K562 (cell line): ENCODE measurements around the gene TRMT2A. TPM values are rescaled to one million over a fixed set of nuclear protein-coding genes. Genes with fewer than 3 reads are reported as not detected.
A peak's percentile ranks its signal among the peaks of the same experiment; 100 is the strongest.

Experiments used
- DMBX1 ChIP-seq: fragments of 250-450 bp; sonication (Bioruptor Pico); IDR thresholded peaks from 2 replicates; pipeline ENCODE4 v1.8.0; 2022; ENCODE audit warnings: inconsistent platforms, mild to moderate bottlenecking, moderate library complexity, borderline replicate concordance
- ELF1 ChIP-seq: fragments of 200-800 bp; sonication (Bioruptor generic); IDR thresholded peaks from 2 replicates; pipeline ENCODE4 v1.6.1; 2016; ENCODE audit warnings: missing genetic modification characterization, missing compliant biosample characterization
- ETS1 ChIP-seq: conservative IDR thresholded peaks from 2 replicates; pipeline ENCODE4 v1.6.1; 2011; ENCODE audit warnings: low read depth, mild to moderate bottlenecking, low read length; ENCODE audit not compliant: control insufficient read depth
- HNRNPH1 ChIP-seq: fragments of 200-400 bp; formaldehyde crosslinking; optimal IDR thresholded peaks from 2 replicates; pipeline ENCODE3; 2017; ENCODE audit warnings: low read depth, mild to moderate bottlenecking, low read length, moderate library complexity
- KLF13 ChIP-seq: fragments of 450-650 bp; IDR thresholded peaks from 2 replicates; pipeline ENCODE4 v1.6.1; 2016; ENCODE audit warnings: missing genetic modification characterization, low read depth, mild to moderate bottlenecking, missing compliant biosample characterization, moderate library complexity, borderline replicate concordance
- LARP7 ChIP-seq: fragments of 450-650 bp; IDR thresholded peaks from 2 replicates; pipeline ENCODE4 v1.6.1; 2016
- NFIC ChIP-seq: fragments of 450-650 bp; IDR thresholded peaks from 2 replicates; pipeline ENCODE4 v1.6.1; 2017; ENCODE audit warnings: mild to moderate bottlenecking, inconsistent platforms
- PRMT5 ChIP-seq: sonication (generic); formaldehyde crosslinking; IDR thresholded peaks from 2 replicates; pipeline ENCODE4 v1.5.0; 2020; ENCODE audit warnings: missing genetic modification reagents
- RFX7 ChIP-seq: fragments of 250-450 bp; sonication (Bioruptor Pico); IDR thresholded peaks from 2 replicates; pipeline ENCODE4 v1.5.1; 2021; ENCODE audit warnings: mild to moderate bottlenecking
- RHOXF2B ChIP-seq: fragments of 250-450 bp; sonication (Bioruptor Pico); conservative IDR thresholded peaks from 2 replicates; pipeline ENCODE4 v1.5.1; 2021
- RUNX1 ChIP-seq: sonication (generic); IDR thresholded peaks from 2 replicates; pipeline ENCODE4 v1.6.1; 2016; ENCODE audit warnings: antibody characterized with exemption, low read depth
- SLC30A9 ChIP-seq: fragments of 250-450 bp; sonication (Bioruptor Pico); IDR thresholded peaks from 2 replicates; pipeline ENCODE4 v1.8.0; 2022; ENCODE audit warnings: mild to moderate bottlenecking, moderate library complexity
- STAG1 ChIP-seq: sonication (generic); formaldehyde crosslinking; IDR thresholded peaks from 2 replicates; pipeline ENCODE4 v1.5.0; 2020; ENCODE audit warnings: missing genetic modification reagents, borderline replicate concordance
- TARDBP ChIP-seq: fragments of 450-650 bp; IDR thresholded peaks from 2 replicates; pipeline ENCODE4 v1.6.1; 2016
- ZBTB5 ChIP-seq: fragments of 450-650 bp; IDR thresholded peaks from 2 replicates; pipeline ENCODE4 v1.6.1; 2017; ENCODE audit warnings: antibody characterized with exemption
- ZBTB9 ChIP-seq: fragments of 450-650 bp; formaldehyde crosslinking; IDR thresholded peaks from 2 replicates; pipeline ENCODE4 v1.4.0; 2020; ENCODE audit warnings: mild to moderate bottlenecking, moderate library complexity
- ZNF79 ChIP-seq: fragments of 250-450 bp; sonication (Bioruptor Pico); IDR thresholded peaks from 2 replicates; pipeline ENCODE4 v1.4.0; 2020; ENCODE audit warnings: low read depth, mild to moderate bottlenecking, moderate library complexity
- polyA plus RNA-seq, 8 experiments: library from polyadenylated mRNA; depleted of rRNA in 4 of 8; stranded (reverse) in 5 of 8; unstranded in 3 of 8; fragments of >200 nt; fragmentation: Nextera tagmentation in 2 of 8; fragmentation: Illumina TruSeq in 1 of 8; extraction: Ambion mirVana in 2 of 8; extraction: Trizol in 1 of 8; gene quantifications; 2 replicates each; pipeline versions ENCODE4 v1.2.1 to v1.2.3, GENCODE V29; 2011 to 2014; ENCODE audit warnings: inconsistent platforms in 1 of 8, missing spikeins in 1 of 8
- total RNA-seq, 7 experiments: library from RNA; depleted of rRNA in 6 of 7; stranded (reverse); fragments of >200 nt in 6 of 7; fragmentation: Illumina TruSeq in 2 of 7; extraction: Trizol in 2 of 7; gene quantifications; 2 replicates each; pipeline versions ENCODE4 v1.2.1 to v1.2.3, GENCODE V29; 2011 to 2021; ENCODE audit warnings: low replicate concordance in 1 of 7
- TF ChIP-seq, protein P1 (sequence below): sonication (generic); formaldehyde crosslinking; IDR thresholded peaks from 2 replicates; pipeline ENCODE4 v1.8.0; 2022; ENCODE audit warnings: mild to moderate bottlenecking, low read depth, missing genetic modification reagents
- TF ChIP-seq, protein P2 (sequence below), 2 experiments: IDR thresholded peaks; 2 replicates each; pipeline ENCODE4 v1.6.1; 2011; ENCODE audit warnings: borderline replicate concordance in 1 of 2, control low read depth in 1 of 2, low read depth in 1 of 2, low read length in 1 of 2, mild to moderate bottlenecking in 1 of 2, mixed read lengths in 1 of 2, moderate library complexity in 1 of 2; ENCODE audit not compliant: insufficient read depth in 1 of 2, insufficient read length in 1 of 2, poor library complexity in 1 of 2, severe bottlenecking in 1 of 2; ENCODE audit errors: extremely low read depth in 1 of 2

The TRMT2A gene
- total and polyA plus RNA-seq, 9 of the 15 experiments (the other 6 are each of a cell fraction or from before 2014, with no cell fraction given) = 1.6 to 265 (median 140) TPM

- 0 out of 2 replicates have a peak, but pooled peaks have one; percentile 39 for TF ChIP-seq ZBTB9 (CRISPR knock-in tag)
- TF ChIP-seq STAG1 (CRISPR knock-in tag) = no peak
- TF ChIP-seq RUNX1 = 0 out of 2 replicates have a peak, but pooled peaks have one; percentile 23
- no peak for TF ChIP-seq DMBX1 (CRISPR knock-in tag)
- TF ChIP-seq RHOXF2B (CRISPR knock-in tag) = no peak
- no peak for TF ChIP-seq HNRNPH1
- peak; percentile 78; the same call in 1 of the 2 replicates for TF ChIP-seq TARDBP
- peak; percentile 57; the same call in 1 of the 2 replicates for TF ChIP-seq KLF13 (tag)
- TF ChIP-seq, protein P1, sequence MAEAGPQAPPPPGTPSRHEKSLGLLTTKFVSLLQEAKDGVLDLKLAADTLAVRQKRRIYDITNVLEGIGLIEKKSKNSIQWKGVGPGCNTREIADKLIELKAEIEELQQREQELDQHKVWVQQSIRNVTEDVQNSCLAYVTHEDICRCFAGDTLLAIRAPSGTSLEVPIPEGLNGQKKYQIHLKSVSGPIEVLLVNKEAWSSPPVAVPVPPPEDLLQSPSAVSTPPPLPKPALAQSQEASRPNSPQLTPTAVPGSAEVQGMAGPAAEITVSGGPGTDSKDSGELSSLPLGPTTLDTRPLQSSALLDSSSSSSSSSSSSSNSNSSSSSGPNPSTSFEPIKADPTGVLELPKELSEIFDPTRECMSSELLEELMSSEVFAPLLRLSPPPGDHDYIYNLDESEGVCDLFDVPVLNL (CRISPR knock-in tag) = no peak
- TF ChIP-seq SLC30A9 = no peak
- TF ChIP-seq ETS1 = peak; percentile 63; the same call in 1 of the 2 replicates
- no peak for TF ChIP-seq PRMT5 (CRISPR knock-in tag)
- no peak for TF ChIP-seq ZNF79
- TF ChIP-seq, protein P2, sequence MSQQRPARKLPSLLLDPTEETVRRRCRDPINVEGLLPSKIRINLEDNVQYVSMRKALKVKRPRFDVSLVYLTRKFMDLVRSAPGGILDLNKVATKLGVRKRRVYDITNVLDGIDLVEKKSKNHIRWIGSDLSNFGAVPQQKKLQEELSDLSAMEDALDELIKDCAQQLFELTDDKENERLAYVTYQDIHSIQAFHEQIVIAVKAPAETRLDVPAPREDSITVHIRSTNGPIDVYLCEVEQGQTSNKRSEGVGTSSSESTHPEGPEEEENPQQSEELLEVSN (IDR thresholded peaks at IDR 0.05; ENCODE audit: borderline replicate concordance in 1 of 2, extremely low read depth in 1 of 2, insufficient read depth in 1 of 2, insufficient read length in 1 of 2, low read depth in 1 of 2, low read length in 1 of 2, poor library complexity in 1 of 2, severe bottlenecking in 1 of 2) = peak; percentile 82 to 86
- no peak for TF ChIP-seq ZBTB5
- no peak; the same call in 1 of the 2 replicates for TF ChIP-seq NFIC
- no peak for TF ChIP-seq ELF1 (tag)
- no peak for TF ChIP-seq LARP7
- no peak for TF ChIP-seq RFX7 (CRISPR knock-in tag)
These were observed 15.0 kb upstream of the TRMT2A start (continued) for GRCh38 chr22:20131859-20132685.
